SK-N-SH treated with all-trans-retinoic acid at 6 μM for 48 hours (cell line): ENCODE results near the gene ADM5.

Experiments used
- ATAC-seq: fragments of 200-7000 bp; cut with Tn5 transposase; 3 replicates; pipeline ENCODE4 v1.9.1; 2020; ENCODE audit warnings: mild to moderate bottlenecking, moderate library complexity
- BACH2 ChIP-seq: fragments of 250-450 bp; sonication (Bioruptor Pico); IDR thresholded peaks from 2 replicates; pipeline ENCODE4 v1.9.0; 2021; ENCODE audit warnings: mild to moderate bottlenecking, borderline replicate concordance
- CREB5 ChIP-seq: fragments of 250-450 bp; sonication (Bioruptor Pico); IDR thresholded peaks from 2 replicates; pipeline ENCODE4 v1.5.1; 2020; ENCODE audit warnings: low read depth, mild to moderate bottlenecking, moderate library complexity
- CSRNP3 ChIP-seq: fragments of 250-450 bp; sonication (Bioruptor Pico); IDR thresholded peaks from 2 replicates; pipeline ENCODE4 v1.5.1; 2021; ENCODE audit warnings: mild to moderate bottlenecking, moderate library complexity
- ESRRG ChIP-seq: fragments of 250-450 bp; sonication (Bioruptor Pico); IDR thresholded peaks from 2 replicates; pipeline ENCODE4 v1.6.1; 2021; ENCODE audit warnings: mild to moderate bottlenecking
- ISL1 ChIP-seq: fragments of 250-450 bp; sonication (Bioruptor Pico); IDR thresholded peaks from 2 replicates; pipeline ENCODE4 v2.1.2; 2022; ENCODE audit warnings: mild to moderate bottlenecking, moderate library complexity
- OSR1 ChIP-seq: fragments of 250-450 bp; sonication (Bioruptor Pico); IDR thresholded peaks from 2 replicates; pipeline ENCODE4 v1.8.0; 2022; ENCODE audit warnings: moderate library complexity, mild to moderate bottlenecking, inconsistent platforms
- PATZ1 ChIP-seq: fragments of 250-450 bp; sonication (Bioruptor Pico); IDR thresholded peaks from 2 replicates; pipeline ENCODE4 v1.8.0; 2020; ENCODE audit warnings: mild to moderate bottlenecking, moderate library complexity, borderline replicate concordance
- POU6F1 ChIP-seq: fragments of 250-450 bp; sonication (Bioruptor Pico); IDR thresholded peaks from 2 replicates; pipeline ENCODE4 v1.8.0; 2021; ENCODE audit warnings: low read depth, mild to moderate bottlenecking, moderate library complexity, borderline replicate concordance
- PPARA ChIP-seq: fragments of 250-450 bp; sonication (Bioruptor Pico); IDR thresholded peaks from 2 replicates; pipeline ENCODE4 v1.5.0; 2020; ENCODE audit warnings: mild to moderate bottlenecking, borderline replicate concordance
- TCF4 ChIP-seq: fragments of 250-450 bp; sonication (Bioruptor Pico); IDR thresholded peaks from 2 replicates; pipeline ENCODE4 v1.8.0; 2021; ENCODE audit warnings: mild to moderate bottlenecking, moderate library complexity, borderline replicate concordance
- TOX ChIP-seq: fragments of 250-450 bp; sonication (Bioruptor Pico); IDR thresholded peaks from 2 replicates; pipeline ENCODE4 v1.8.0; 2021; ENCODE audit warnings: mild to moderate bottlenecking, moderate library complexity, borderline replicate concordance
- TSHZ2 ChIP-seq: fragments of 250-450 bp; sonication (Bioruptor Pico); IDR thresholded peaks from 2 replicates; pipeline ENCODE4 v1.5.0; 2020; ENCODE audit warnings: mild to moderate bottlenecking, moderate library complexity
- ZNF565 ChIP-seq: fragments of 450-650 bp; formaldehyde crosslinking; conservative IDR thresholded peaks from 2 replicates; pipeline ENCODE4 v1.5.0; 2020; ENCODE audit warnings: low read depth, mild to moderate bottlenecking, moderate library complexity

ADM5 gene

GRCh38 chr19:49663224-49663623 lies 26.2 kb upstream of the ADM5 start:
- TF ChIP-seq BACH2 (CRISPR knock-in tag): no peak
- TF ChIP-seq CSRNP3: no peak
- TF ChIP-seq CREB5 (CRISPR knock-in tag): no peak
- TF ChIP-seq ZNF565 (CRISPR knock-in tag): no peak
- no peak for TF ChIP-seq TOX (CRISPR knock-in tag)
- TF ChIP-seq OSR1 (CRISPR knock-in tag): no peak
- TF ChIP-seq TSHZ2 (CRISPR knock-in tag): no peak
- TF ChIP-seq POU6F1 (CRISPR knock-in tag): no peak
- TF ChIP-seq TCF4: no peak
- no peak for TF ChIP-seq ISL1 (CRISPR knock-in tag)
- TF ChIP-seq ESRRG (CRISPR knock-in tag): no peak
- no peak for TF ChIP-seq PPARA (CRISPR knock-in tag)
- no peak for ATAC-seq

- TF ChIP-seq POU6F1 (CRISPR knock-in tag) (no peak), ESRRG (CRISPR knock-in tag) (peak; percentile 55; the same call in 1 of the 2 replicates)
- TF ChIP-seq, all 23 proteins: peak for 1
- peak; percentile 77 for ATAC-seq
Measured at GRCh38 chr19:49664171-49665035, 25.0 kb upstream of the ADM5 start.

GRCh38 chr19:49665036-49665350 lies 24.4 kb upstream of the ADM5 start:
- ATAC-seq: no peak; the same call in 2 of the 3 replicates
- no peak for TF ChIP-seq TOX (CRISPR knock-in tag)
- no peak for TF ChIP-seq ISL1 (CRISPR knock-in tag)

- 0 out of 2 replicates have a peak, but pooled peaks have one; percentile 15 for TF ChIP-seq PATZ1
- no peak for TF ChIP-seq PPARA (CRISPR knock-in tag)
- ATAC-seq: peak; percentile 88
Measured at GRCh38 chr19:49665351-49666119, 23.9 kb upstream of the ADM5 start, which contains the start of the genes BCL2L12 and IRF3. TSS of gene BCL2L12 (plus strand) at chr19:49665933. CDS start at chr19:49666693, 760 bp downstream. TSS of gene IRF3 (minus strand) at chr19:49665857. CDS start at chr19:49664838, 1,019 bp downstream.
